Right hindlimb (tissue), 1 donor: ENCODE data around the gene SNX11.

ENCODE experiments used
- DNase-seq: peaks from one replicate; pipeline ENCODE4 v3.0.0-alpha.2; 2018

SNX11 gene

GRCh38 chr17:48134912-48135480 lies 27.4 kb downstream of the SNX11 start:
- DNase-seq = no peak

GRCh38 chr17:48137656-48138055 lies 30.1 kb downstream of the SNX11 start:
- no peak for DNase-seq

DNA sequence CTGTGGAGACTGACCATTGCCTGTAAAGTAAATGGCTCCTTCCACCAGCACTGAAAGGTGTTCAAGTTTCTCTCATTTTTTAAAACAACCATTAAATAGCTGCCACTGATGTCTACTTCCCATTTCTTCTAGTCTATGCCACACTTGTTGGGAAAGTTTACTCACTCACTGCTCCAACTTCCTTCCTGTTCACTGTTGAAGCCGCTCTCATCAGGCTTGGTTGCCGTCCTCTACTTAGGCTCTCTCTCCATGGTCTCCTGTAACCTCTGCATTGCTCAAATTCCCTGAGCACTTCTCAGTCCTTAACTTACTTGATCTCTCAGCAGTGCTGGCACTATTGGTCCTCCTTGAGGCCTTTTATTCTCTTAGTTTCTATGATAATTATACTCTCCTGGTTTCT lies 32.4 kb downstream of the SNX11 start:
- DNase-seq = no peak

GRCh38 chr17:48143629-48144028 lies 36.1 kb downstream of the SNX11 start:
- no peak for DNase-seq

GRCh38 chr17:48144231-48144630 lies 36.7 kb downstream of the SNX11 start:
- DNase-seq = no peak

GRCh38 chr17:48144976-48145798 lies 37.6 kb downstream of the SNX11 start:
- DNase-seq = no peak

DNA sequence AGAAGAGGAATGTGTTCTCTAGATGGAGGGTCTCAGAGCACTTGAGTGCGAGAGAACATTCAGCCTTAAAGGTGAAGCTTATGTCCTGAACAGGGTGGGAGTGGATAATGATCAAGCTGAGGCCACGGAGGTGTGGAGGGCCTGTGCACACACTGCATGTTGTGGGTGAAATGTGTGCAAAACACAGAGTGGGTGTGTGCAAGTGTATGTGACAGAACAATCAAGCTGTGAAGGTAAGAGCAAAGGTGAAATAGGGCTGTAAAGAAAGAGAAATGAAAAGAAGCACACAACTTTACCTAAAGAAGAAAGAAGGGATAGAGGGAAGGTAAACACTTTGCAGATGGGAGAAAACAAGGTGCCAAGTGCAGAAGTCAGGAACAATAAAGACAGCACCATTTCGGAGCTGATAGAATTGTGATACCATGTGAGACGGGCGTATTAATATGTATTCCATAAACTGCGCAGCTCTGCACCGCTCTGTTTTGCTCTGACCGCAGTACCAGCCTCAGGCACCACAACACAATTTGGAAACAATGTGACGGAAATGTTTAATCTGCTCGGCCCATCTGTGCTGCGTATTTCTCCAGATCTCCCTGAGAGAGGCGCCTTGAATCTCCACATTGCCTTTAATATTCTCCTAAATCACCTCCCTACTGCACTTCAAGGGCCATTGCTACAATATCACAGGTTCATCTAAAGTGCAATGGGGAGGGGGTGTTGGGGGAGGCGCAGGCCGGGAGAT lies 40.6 kb downstream of the SNX11 start:
- DNase-seq = no peak

DNA sequence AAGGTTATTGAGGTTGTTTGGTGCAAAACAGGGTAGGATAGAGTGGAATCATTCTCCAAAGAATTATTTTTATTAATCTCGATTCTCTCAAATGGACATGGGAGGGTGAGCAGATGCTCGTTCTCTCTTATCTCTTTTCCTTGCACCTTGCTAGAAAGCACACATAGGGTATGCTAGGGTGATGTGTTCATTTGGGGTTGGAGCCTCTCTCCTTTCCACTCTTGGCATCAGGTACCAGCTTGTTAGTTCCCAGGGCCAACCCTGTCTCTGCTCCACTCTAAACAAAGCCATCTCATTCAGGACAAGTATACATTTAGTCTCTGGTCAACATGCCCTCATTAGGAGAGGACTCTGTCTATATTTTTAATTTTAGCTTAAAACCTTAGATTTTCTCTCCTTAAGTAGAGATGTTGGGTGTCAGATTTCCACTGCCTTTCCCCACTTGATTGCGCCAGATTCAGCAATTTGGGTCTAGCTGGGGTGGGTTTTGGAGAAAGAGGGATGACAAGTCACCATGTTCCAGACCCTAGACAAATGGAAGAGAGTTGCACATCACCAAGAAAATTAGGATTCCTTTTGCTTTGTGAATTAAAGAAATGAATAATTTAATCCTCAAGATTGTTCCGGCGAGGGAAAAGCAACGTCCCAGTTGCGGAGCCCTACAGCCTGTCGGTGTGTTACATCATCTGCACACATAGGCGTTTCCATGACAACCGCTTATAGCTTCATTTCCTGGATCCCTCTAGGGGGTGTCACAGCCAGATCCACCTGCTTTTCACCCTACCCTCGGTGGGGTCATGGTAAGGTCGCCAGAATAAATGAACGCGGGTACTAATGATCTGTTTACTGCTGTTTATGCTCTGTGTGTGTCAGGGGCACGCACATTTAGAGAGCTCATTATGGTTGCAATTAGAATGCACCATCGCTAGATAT lies 41.6 kb downstream of the SNX11 start:
- DNase-seq = no peak

GRCh38 chr17:48149787-48150463 lies 42.4 kb downstream of the SNX11 start:
- no peak for DNase-seq

- no peak for DNase-seq
These were observed 43.0 kb downstream of the SNX11 start for GRCh38 chr17:48150597-48151001.

GRCh38 chr17:48151220-48151619 lies 43.7 kb downstream of the SNX11 start:
- DNase-seq = no peak

DNA sequence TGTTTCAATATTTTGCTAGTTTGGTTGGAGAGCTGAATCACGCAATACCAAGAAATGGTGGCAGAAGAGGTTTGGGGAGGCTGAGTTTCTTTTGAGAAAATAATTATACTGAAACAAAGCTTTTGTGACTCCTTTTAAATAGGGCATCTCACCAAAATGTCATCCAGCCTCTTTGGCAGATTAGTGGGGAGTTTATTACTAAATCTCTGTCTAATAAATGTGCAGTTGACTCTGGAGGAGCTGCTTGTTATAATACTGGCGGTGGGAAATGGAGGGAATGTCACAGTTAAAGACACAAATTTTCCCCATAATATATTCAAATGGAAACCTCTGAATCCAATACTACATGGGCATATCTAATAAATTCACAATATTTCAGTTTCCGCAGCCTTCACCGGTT lies 44.7 kb downstream of the SNX11 start:
- no peak for DNase-seq

DNA sequence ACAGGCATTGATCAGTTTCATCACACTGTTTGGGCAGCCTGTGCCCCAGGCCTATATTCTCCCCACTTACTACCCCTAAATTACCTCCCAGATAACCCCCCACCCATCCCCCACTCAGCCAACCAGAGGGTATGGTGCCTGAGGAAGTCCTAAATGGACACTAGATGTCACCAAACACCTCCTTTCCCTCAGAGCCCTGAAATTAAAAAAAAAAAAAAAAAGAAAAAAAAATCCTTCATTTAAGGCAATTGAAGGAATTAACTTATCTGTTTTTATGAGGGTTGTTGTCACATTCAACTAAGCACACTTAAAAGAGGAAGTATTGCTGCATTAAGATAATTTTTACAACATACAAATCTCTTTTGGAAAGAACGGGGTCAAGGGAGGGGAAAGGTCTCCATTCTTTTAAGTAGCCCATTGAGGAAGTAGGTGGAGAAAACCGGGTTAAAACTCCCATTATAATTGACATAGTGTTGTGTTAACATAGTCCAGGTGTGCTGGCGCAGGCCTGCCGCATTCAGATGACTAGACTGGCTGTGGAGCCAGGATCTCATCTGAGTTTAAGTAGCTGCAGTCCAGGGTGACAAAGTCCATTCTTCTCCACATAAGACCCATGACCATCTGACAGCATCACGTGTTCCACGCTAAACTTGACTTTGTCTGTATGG lies 46.3 kb downstream of the SNX11 start:
- DNase-seq = no peak

GRCh38 chr17:48155889-48156611 lies 48.5 kb downstream of the SNX11 start:
- DNase-seq = no peak

GRCh38 chr17:48159232-48159631 lies 51.7 kb downstream of the SNX11 start:
- no peak for DNase-seq

DNA sequence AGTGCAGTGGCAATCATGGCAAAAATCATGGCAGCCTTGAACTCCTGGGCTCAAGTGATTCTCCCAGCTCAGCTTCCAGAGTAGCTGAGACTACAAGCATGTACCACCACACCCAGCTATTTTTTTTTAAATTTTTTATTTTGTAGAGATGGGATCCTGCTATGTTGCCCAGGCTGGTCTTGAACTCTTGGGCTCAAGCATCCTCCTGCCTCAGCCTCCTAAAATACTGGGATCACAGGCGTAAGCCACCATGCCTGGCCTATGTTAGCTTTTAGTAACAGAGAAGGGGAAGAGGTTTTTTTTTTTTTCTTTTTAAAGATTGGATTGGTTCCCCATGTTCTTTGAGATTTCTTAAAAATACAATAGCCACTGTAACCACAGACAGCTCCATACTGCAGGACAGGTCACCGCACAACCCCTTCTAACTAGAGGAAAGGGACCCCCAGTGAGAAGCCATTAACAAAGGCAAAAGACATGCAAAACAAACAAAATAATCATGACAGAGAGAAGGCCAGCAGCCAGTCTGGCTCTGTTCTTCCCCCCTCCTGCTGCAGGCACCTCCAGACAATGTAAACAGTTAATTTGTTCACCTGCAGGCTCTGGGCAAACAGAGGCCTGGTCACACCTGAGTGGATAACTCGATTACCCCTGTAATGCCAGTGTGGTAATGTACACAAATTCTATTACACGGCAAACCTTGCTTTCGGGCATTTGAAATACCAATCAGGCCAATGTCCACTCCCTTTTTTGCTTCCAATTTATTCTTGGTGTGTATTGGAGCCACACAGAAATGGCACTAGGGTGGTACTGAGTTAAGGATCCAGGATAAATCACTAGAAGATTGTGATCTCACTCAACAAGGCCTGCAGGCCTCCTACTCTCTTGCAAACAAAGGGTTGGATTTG lies 52.9 kb downstream of the SNX11 start:
- no peak for DNase-seq

- no peak for DNase-seq
These were observed 53.8 kb downstream of the SNX11 start for GRCh38 chr17:48161127-48161905.

- DNase-seq = no peak
These were observed 54.9 kb downstream of the SNX11 start for GRCh38 chr17:48162306-48162934.
